Fibroblast of the aortic adventitia (primary cell): Measurements from ENCODE around the gene SLCO3A1. TPM values are rescaled to one million over a fixed set of nuclear protein-coding genes. Genes with fewer than 3 reads are reported as not detected.
"Not testable (repeated sequence)": the region's sequence is repeated elsewhere in the genome, so short reads cannot be mapped to it uniquely, and the experiment has no call there.

ENCODE experiments used
- DNase-seq: peaks from one replicate; pipeline ENCODE4 v3.0.0-alpha.2; 2010; ENCODE audit warnings: low read depth
- H3K4me3 ChIP-seq: 2 replicates; pipeline ENCODE4 v1.5.1; 2011; ENCODE audit warnings: low read depth, mild to moderate bottlenecking, control low read depth, low read length, moderate library complexity
- total RNA-seq: library from RNA; depleted of rRNA; stranded (reverse); fragments of >200 nt; gene quantifications from 2 replicates; pipeline ENCODE4 v1.2.3, GENCODE V29; 2012; ENCODE audit warnings: low replicate concordance
- TF ChIP-seq, protein P1 (sequence below): IDR thresholded peaks from 2 replicates; pipeline ENCODE4 v1.5.1; 2011; ENCODE audit warnings: mild to moderate bottlenecking, low read length, control low read depth, inconsistent platforms; ENCODE audit not compliant: insufficient read depth

The SLCO3A1 gene
- total RNA-seq, 1 donor = 8.9 TPM

DNA sequence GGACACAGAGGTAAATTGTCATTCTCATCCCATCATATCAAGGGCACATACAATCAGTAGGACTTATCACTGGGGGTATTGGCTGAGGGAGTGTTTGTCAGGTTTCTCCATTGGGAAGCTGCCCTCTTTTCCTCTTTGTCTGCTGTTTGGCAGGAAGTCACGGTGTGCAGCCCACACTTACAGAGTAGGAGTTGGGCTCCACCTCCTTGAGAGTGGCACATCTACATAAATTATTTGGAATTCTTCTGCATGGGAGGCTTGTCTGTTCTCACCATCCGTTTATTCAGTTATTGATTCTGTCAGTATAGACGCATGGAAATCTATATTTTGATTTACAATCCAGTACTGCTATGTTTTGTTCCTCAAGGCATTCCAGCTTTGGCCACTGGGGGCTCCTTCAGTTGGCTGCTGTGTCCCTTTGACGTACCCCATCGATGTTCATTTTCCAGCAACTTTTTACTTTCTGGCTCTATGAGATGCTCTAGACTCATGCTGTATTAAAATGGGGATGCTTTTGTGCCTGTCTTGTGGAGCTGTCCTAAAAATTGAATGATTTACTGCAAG lies 200.3 kb downstream of the SLCO3A1 start:
- TF ChIP-seq, protein P1, sequence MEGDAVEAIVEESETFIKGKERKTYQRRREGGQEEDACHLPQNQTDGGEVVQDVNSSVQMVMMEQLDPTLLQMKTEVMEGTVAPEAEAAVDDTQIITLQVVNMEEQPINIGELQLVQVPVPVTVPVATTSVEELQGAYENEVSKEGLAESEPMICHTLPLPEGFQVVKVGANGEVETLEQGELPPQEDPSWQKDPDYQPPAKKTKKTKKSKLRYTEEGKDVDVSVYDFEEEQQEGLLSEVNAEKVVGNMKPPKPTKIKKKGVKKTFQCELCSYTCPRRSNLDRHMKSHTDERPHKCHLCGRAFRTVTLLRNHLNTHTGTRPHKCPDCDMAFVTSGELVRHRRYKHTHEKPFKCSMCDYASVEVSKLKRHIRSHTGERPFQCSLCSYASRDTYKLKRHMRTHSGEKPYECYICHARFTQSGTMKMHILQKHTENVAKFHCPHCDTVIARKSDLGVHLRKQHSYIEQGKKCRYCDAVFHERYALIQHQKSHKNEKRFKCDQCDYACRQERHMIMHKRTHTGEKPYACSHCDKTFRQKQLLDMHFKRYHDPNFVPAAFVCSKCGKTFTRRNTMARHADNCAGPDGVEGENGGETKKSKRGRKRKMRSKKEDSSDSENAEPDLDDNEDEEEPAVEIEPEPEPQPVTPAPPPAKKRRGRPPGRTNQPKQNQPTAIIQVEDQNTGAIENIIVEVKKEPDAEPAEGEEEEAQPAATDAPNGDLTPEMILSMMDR = peak; percentile 53
- no peak for DNase-seq
- no peak overlapping the region for H3K4me3 ChIP-seq

DNA sequence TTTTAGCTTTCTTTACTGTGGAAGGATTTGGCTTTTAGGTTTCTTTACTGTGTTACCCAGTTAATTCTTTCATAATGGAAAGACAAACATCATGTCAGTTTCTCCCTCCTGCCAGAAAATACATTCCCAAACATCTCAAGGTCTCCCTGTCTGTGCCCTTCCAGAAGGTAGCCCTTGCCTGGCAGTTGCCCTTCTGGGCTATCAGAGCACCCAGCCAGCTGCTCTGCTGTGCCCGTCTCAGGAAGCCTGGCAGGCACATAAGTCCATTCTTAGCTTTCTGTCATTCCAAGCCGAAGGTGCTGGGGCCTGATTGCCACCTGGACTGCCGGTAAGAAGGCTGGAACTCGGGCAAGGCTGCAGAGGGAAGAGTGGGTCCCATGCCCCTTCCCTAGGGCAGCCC lies 203.4 kb downstream of the SLCO3A1 start:
- DNase-seq = no peak
- TF ChIP-seq, protein P1 = no peak

DNA sequence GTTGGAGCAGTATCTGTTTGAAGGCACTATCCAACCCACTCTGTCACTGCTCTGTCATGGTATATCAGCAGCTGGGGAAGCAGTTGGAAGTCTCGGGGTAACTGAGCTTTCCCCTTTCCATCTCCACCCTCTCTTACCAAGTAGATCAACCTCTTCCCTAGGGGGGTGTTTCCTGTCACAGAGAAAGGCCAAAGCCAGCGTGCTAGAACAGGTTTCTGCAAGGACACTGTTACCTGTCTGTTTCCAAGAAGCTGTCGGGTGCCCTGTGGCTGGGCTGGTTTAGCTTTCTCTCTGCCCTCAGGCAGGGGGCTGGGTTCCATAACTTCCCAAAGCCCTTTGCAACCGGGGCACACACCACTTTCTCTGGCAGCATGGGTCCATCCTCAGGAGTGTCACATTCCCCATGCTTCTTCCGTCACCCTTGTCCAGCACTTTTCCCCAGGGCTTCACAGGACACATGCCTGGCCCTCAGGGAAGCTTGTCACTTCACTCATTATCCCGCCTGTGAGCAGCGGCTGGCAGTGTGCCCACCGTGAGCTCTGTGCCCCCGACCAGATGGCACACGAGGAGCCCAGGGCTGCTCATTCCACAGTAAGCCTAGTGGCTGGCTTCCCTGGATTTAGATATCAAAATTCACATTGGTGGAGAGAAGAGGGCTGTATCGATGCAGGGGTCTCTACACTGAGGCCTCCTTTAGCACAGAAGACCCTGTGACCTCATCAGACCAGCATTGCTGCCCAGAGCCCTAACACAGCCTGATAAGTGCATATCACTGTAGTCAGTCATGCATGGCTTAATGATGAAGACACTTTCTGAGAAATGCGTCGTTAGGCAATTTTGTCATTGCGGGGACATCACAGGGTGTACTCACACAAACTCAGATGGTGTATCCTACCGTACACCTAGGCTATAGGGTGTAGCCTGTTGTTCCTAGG lies 205.8 kb downstream of the SLCO3A1 start:
- no peak for DNase-seq
- no peak overlapping the region for H3K4me3 ChIP-seq
- TF ChIP-seq, protein P1 = no peak

More for the DNA sequence above, 203.4 kb downstream of the SLCO3A1 start:
- H3K4me3 ChIP-seq = no peak overlapping the region

GRCh38 chr15:92059971-92060311 lies 206.4 kb downstream of the SLCO3A1 start:
- H3K4me3 ChIP-seq, DNase-seq: not testable (repeated sequence)

DNA sequence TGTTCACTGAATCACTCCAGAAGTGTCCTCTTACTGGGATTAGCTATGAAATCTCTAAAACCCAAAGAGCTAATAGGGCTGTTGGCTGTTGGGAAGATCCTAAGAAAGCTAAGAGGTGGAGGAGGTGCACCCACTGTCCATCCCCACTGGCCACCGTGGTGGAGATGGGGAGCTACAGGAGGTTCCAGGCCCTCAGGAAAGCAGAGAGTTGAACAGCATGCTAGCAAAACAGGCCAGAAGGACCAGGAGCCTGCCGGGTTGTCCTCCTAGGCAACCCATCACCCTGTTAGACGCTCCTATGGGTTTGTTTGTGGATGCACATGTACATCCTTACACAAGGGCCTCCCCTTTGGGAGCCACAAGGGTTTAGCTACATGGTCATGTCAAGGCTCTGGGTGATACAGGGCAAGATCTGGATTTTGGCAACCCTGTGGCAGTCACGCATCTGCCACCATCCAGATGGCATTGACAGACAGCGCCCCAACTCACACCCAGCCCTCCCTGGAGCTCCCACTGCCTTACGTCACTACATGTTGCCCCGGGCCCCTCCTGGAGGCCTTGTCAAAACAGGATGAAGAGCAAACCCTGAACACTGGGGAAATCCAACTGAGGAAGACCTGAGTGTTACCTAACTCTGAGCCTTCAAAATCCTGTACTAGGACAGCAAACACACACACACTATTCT lies 208.1 kb downstream of the SLCO3A1 start:
- TF ChIP-seq, protein P1 = no peak
- H3K4me3 ChIP-seq = no peak overlapping the region

DNA sequence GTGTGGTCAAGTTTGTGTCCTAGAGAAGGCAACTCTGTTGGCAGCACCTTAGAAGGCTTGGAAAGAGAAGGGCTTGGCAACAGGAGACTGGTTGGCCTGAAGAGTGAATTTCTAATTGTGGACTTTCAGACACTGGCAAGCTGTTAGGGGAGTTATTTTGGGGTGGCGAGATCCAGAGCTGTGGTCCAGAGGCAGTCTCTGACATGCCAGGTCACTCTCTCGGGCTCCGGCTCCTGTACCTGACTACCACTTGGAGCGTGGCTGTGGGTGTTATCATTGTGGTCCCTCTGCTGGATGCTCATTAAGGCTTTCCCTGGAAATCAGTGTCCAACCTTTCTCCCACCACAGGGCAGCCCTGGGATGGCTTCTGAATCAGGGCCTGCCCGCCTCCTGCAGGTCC lies 209.0 kb downstream of the SLCO3A1 start:
- no peak for DNase-seq
- TF ChIP-seq, protein P1 = no peak

More for the DNA sequence above, 208.1 kb downstream of the SLCO3A1 start:
- DNase-seq = no peak

DNA sequence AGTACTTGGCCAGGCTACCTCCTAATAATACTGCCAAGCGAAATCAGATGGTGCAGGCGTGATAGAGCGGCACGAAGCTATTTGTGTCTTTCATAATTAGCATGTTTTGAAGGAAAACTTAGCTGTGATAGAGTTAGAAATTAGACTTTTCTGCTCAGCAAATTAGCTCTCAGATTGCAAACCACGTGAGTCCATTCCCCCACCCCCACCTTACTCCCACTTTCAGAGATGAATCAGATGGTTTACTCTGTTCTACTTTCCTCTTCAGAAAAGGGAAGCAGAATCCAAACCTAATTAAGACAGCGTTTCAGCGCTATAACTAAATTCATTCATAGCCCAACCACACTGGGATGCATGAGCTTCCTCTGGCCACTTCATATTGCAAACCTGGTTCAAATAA lies 214.6 kb downstream of the SLCO3A1 start:
- DNase-seq = no peak
- TF ChIP-seq, protein P1 = no peak
- no peak overlapping the region for H3K4me3 ChIP-seq

More for the DNA sequence above, 209.0 kb downstream of the SLCO3A1 start:
- H3K4me3 ChIP-seq = no peak overlapping the region
